GM10266 (cell line): ENCODE data around the gene SNAP47.

ENCODE experiments used
- DNase-seq: peaks from one replicate; pipeline ENCODE4 v3.0.0; 2012; ENCODE audit errors: extremely low spot score
- TF ChIP-seq, protein P1 (sequence below): IDR thresholded peaks from 2 replicates; pipeline ENCODE4 v1.5.1; 2012; ENCODE audit warnings: mild to moderate bottlenecking, low read depth; ENCODE audit not compliant: control insufficient read depth, insufficient read depth; ENCODE audit errors: missing control alignments

Gene SNAP47

DNA sequence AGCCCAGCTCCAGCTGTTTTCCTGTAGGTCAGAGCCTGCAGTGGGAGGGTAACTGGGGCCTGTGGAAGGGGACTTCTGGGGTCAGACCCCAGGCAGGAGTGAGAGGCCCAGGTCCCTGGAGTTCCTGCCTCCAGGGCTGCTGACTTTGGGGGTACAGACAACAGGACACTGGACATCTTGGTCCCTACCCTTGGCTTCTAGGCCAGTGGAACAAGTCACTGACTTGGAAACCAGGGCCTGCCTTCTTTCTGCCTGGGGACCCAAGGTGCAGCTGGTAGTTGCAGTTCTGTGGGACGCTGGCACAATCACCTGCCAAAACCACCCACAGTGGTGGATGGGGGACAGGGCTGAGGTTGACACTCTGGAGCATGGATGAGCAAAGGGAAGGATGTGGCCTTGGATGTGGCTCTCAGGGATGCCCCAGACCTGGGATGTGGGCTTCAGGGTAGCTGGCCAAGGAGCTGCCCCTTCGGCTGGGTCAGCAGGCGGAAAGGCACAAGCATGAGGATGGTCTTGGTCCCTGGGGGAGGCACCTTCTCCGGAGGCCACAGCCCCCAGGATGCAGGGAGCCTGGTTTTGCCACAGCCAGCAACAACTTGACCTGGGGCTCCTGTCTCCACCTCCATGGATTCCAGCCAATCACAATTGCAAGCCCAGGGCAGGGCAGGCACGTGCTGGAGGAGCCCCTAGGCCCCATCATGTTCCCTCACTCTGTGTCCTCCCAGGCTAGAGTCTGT, 5.9 kb upstream of the SNAP47 start:
- DNase-seq, result no peak
- TF ChIP-seq, protein P1, sequence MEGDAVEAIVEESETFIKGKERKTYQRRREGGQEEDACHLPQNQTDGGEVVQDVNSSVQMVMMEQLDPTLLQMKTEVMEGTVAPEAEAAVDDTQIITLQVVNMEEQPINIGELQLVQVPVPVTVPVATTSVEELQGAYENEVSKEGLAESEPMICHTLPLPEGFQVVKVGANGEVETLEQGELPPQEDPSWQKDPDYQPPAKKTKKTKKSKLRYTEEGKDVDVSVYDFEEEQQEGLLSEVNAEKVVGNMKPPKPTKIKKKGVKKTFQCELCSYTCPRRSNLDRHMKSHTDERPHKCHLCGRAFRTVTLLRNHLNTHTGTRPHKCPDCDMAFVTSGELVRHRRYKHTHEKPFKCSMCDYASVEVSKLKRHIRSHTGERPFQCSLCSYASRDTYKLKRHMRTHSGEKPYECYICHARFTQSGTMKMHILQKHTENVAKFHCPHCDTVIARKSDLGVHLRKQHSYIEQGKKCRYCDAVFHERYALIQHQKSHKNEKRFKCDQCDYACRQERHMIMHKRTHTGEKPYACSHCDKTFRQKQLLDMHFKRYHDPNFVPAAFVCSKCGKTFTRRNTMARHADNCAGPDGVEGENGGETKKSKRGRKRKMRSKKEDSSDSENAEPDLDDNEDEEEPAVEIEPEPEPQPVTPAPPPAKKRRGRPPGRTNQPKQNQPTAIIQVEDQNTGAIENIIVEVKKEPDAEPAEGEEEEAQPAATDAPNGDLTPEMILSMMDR, result no peak

DNA sequence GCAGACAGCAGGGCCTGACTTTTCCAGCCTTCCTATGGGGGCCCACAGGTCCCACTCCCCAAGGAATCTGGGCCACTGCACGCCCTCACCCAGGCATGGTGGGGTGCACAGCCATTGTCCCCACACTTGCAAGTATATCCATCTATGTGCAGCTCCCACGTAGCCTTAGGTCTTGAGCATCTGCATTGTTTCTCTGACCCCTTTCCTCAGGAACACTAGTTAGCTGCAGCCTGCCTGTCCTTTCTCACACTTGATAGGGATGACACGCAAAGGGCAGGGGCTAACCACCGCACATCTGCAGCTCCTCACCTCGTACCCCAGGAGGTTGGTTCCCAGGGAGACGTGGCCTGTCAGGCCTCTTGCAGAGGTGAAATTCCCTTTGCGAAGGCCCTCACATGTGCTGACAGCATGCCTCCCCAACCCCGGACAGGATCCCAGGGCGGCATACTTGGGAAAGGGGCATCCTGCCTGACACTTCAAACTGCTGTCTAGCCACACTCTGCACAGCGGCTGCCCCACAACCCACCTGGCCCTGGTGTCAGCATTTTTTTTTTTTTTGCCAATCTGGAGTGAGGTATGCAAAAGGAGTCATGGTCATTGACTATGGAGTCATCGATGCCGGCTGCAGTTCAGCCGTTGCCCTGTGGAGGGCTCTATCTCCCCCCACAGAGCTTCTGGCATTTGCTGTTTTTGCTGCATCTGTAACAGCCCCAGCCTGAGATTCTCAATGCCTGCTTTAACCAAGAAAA, 5.2 kb upstream of the SNAP47 start:
- TF ChIP-seq, protein P1, result peak; percentile 62
- peak; percentile 75 for DNase-seq

DNA sequence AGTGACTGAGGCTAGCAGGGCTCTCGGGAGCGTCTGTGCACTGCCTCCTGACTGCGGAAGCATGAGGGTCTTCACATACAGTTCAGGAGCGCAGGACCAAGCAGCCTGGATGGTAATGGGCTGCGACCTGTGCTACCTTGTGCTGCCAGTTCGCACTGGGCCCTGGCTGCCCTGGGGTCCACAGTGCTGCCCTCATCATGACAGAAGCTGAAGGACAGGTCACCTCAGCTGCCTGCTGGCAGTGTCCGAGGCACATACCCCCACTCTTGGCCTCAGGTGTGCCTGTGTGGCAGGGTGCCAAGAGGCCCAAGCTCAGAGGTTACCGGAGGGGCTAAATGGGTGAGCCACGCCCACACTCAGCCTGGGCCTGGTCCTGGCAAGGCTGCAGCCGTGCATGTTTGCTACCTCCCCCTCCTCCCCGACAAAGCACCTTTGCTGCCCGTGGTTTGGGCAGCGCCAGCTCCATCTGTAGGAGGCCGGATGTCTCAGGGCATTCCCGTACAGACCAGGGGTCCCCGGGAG, 4.5 kb upstream of the SNAP47 start:
- no peak for DNase-seq
- TF ChIP-seq, protein P1, result no peak

DNA sequence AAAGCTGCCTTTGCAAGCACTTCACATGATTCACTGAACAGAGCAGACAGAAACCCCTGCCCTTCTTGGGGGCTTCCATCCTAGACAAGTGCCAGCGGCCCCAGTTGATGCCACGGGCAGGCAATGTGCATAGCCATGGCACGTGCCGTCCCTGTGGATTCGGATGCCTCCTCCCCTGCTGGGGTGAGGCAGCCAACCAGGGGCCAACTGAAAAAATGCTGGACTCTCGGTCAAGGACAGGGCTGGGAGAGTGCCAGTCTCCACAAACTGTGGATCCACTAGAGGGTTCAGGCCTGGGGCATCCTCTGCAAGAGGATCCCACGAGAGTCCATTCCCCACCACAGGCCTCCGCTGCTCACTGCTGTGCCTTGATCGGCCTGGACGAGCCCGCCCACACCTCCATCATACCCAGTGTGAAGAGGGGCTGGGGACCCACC, 4.0 kb upstream of the SNAP47 start:
- no peak for DNase-seq
- TF ChIP-seq, protein P1, result no peak

DNA sequence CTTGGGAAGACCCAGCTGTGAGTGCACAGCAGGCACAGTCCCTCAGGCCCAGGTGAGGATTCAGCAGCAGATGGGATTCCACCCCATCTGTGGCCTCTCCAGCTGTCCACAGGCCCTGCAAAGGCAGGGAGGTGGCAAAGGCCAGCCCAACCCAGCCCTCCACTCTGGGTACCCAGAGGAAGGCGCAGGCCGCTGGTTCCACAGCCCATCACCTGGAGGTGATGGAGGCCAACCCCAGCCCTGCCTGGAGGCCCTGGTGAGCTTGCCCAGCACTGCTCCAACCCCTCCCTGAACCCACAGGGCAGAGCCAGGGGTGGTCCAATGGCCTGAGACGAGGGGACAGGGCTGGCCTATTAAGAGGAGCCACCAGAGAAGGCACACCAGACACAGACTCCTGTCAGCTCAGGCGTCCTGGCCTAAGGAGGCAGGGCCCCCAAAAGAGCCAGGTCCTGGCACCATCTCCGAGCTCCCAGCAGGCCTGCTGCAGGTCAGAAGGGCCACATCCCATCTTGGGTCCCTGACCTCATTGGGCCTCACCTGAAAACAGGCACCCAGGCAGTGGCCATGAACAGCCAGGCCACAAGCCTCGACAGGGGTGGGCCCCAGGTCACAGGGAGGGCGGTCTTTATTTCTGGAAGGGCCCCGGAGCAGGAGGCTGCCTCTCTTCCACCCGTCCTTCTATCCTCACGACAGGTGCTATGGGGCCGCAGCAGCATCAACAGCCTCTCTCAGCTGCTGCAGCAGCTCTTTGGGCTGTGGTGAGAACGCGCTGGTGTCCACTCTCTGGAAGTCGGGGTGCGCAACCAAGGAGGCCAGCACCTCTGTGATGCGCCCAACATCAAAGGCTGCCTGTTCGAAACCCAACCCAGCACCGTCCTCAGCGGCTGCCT, 3.3 kb upstream of the SNAP47 start:
- DNase-seq, result no peak
- TF ChIP-seq, protein P1, result no peak

DNA sequence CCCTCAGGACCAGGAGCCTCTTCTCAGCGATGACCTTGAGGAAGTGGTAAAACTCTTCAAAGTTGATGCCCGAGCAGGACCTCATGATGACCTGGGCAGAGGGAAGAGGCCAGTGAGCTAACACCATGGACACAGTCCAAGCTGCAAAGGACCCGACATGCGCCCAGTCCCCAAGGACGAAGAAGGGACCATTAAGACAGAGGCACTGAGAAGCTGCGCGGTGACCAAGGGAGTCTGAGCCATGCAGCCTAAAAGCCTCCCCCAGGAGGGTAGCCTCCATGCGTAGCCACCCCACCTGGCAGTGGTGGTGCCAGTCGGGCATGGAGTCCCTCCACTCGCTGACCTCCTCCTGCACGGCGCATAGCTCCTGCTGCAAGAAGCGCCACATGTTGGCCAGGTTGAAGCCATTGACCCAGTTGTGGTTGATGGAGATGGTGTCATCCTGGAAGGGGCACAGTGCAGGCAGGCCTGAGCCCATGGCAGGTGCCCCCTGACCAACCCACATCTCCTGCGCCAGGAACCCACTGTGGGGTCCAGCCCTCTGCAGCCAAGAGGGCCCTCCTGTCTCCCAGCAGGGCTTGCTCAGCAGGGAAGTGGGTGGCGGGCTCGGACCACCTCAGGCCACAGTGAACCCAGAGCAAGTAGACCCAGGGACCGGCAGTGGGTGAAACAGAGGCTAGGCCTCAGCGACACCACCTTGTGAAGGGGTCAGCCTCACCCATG, 2.5 kb upstream of the SNAP47 start:
- TF ChIP-seq, protein P1, result no peak
- DNase-seq, result no peak
